ENCODE data around the gene PPP1R1C.

The PPP1R1C gene

DNA sequence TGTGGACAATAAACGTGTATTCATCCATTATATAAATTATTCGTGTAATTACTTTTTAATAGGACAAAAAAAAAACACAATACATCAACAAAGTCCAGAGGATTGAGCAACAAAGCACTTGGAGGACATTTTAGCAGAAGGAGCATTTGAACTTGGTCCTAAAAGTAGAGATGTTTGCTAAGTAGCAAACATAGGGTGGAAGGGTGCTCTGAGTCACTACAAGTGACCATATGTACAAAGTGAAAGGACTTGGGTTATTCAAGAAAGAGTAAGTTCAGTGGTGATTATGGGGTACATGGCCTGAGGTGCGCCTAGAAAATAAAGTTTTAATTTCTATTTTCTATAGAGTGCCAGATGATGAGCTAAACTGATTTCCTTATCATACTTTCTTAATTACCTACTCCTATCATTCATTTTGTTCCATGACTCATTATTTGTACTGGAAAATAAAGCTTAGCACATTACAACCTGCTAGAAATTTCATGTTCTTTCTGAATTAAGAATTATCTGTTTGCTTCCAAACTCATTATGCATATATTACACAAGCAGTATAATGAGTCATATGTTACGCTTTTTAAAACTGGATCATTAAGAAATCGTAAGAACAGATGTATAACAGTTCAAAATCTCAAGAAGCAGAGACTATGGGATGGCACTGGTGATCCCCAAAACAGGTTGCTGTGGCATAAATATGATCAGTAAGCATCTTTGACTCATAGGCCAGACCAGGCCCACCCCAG is 13.1 kb upstream of the PPP1R1C start:
- DNase-seq: no peak

DNA sequence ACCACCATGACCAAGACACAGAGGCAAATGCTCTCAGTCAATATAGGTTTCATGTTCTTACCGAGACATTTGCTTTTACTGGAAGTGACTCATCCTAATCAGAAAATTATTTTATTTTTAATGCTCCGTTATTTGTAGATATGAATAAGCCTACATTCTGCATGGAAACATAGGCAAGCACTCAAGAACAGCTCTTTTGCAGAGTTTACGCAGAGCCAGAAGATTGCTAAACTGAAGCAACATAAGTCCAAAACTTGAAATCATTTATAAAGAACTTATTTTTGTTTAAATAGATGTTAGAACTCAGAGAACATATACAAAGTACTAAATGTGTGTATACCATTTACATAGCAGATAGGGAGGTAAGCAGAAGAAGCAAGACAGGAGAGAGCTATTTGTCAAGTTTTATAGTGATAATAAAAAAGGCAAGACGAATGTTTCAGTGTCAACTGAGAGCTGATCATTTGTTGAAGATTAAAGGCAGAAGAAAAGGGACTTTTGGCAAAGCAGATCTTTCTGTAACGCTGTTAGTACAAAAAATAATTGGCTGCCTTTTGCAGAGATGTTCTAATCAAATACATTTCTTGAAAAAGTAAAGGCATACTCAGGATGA is 12.4 kb upstream of the PPP1R1C start:
- no peak for DNase-seq

DNA sequence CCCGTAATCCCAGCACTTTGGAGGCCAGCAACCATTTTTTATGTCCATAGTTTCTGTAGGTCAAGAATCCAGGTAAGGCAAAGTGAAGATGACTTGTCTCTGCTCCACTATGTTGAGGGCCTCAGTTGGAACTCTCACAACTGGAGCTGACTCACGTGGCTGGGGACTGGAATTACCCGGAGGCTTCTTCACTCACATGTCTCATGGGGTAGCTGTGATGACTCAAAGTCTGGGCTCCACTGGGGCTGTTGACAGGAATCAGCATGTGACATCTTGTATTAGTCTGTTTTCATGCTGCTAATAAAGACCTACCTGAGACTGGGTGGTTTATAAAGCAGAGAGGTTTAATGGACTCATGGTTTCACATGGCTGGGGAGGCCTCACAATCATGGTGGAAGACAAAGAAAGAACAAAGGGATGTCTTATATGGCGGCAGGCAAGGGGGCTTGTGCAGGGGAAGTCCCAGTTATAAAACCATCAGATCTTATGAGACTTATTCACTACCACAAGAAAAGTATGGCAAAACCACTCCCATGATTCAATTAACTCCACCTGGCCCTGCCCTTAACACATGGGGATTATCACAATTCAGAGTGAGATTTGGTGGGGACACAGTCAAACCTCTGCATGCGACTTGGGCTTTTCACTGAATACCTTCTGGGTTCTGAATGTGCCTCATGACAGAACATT is 7.8 kb upstream of the PPP1R1C start:
- DNase-seq: no peak

GRCh38 chr2:181978351-181979150 is 7.1 kb upstream of the PPP1R1C start:
- no peak for DNase-seq

DNA sequence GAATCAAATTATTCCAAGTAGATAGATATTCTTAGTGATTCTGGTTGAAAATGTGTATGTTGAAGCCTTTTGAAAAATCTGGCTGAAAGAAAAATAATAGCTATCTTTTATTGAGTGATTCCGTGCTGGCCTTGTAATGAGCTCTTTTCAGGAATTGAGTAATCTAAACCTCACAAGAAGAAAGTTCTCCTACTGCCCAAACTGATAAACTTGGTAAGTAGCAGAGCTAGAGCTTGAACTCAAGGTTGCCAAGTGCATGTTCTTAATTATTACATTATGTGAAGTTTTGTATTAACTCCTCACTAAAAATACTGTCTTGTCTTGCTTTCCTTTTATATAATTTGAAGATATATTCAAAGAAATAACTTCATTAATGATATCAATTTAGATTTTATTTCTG is 1.6 kb upstream of the PPP1R1C start:
- no peak for DNase-seq

GRCh38 chr2:181984814-181985631 is 630 bp upstream of the PPP1R1C start:
- no peak for DNase-seq

- no peak for DNase-seq
Observed at GRCh38 chr2:181988154-181988924, 2.7 kb downstream of the PPP1R1C start.

DNA sequence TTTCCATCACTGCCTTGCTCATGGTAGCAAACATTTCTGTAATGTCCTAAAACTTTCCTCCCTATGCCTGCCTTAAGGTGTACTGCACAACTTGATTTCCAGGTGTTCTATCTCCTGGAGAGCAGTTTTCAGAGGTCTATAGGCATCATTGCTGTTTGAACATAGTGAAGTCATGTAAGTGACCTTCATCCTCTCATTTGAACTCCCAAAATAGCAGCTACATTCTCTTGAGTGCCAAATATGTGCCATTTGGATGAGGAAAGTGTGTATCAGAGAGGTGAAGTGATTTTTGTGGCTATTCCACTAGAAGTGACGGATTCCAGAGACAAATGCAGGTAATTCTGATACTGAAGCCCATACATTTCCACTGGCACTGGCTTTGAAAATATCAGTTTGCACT is 3.4 kb downstream of the PPP1R1C start:
- DNase-seq: no peak

DNA sequence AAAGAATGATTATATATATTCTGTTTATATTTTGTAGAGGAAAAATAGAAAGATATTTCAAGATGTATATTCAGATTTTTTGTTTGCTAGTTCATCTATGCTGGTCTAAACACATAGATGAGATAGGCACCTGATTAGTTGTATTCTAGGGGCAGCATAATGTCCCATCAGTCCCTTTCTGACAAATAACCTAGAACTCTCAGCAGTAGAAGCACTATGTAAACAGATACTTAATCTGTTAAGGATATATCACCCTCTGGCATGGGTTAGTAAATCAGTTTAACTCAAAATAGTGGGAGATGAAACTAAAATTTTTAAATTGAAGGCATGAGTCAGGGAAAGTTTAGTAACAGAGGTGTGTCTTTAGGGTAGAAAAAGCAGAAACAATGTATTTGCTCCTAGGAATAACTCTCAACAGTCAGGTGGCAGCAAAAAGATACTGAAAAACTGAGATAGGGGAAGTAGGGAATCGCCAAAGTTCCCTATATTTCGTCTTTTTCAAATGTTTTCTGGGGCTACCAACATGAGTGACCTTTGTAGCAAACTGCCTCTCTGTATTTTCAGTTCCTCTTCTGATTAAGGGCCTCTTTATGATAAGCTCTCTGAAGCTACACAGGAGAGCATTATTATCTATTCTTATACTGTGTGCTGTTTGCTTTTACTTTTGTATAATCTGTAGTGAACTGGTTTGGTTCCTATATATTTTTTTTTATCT is 5.7 kb downstream of the PPP1R1C start:
- no peak for DNase-seq

DNA sequence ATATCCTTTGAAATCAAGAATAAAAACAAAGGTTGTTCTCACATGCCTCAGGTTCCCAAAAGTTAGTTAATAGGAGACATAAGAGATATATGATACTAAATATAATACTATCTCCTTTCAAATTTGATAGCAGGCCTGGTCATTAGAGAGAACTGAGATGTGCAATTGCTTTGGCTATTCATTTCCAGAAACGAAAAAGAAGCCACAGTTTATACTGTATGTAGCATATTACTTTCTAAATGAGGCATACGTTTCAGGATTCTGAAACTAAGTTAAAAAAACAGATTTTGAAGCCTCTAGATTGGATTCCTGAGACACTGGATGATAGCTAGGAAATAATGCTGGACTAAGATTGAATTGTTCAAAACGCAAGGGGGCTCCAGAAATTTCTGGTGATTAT is 7.1 kb downstream of the PPP1R1C start:
- DNase-seq: no peak

- no peak for DNase-seq
Observed at GRCh38 chr2:181995289-181995688, 9.6 kb downstream of the PPP1R1C start.

- DNase-seq: no peak
Observed at GRCh38 chr2:181998041-181998835, 12.6 kb downstream of the PPP1R1C start.

- DNase-seq: no peak
Observed at GRCh38 chr2:181998891-181999654, 13.4 kb downstream of the PPP1R1C start.

DNA sequence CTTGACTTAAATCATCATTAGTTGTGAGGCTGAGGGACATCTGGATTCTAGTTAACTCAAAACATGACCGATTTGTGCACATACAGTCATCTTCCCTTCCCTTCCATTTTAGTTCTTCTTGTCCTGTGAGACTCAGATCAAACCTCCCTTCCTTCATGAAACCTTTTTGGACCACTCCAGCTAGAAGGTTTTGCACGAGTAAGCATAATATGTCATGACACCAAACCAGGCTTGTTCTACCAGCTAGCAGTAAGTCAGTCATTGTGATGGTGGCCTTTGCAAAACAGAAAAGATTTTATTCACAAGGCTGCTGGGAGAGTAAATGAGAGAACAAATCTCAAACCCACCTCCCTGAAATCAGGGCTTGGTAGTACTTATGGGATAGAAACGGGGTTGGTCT is 14.3 kb downstream of the PPP1R1C start:
- DNase-seq: no peak

- DNase-seq: no peak
Observed at GRCh38 chr2:182004945-182005520, 19.4 kb downstream of the PPP1R1C start.

DNA sequence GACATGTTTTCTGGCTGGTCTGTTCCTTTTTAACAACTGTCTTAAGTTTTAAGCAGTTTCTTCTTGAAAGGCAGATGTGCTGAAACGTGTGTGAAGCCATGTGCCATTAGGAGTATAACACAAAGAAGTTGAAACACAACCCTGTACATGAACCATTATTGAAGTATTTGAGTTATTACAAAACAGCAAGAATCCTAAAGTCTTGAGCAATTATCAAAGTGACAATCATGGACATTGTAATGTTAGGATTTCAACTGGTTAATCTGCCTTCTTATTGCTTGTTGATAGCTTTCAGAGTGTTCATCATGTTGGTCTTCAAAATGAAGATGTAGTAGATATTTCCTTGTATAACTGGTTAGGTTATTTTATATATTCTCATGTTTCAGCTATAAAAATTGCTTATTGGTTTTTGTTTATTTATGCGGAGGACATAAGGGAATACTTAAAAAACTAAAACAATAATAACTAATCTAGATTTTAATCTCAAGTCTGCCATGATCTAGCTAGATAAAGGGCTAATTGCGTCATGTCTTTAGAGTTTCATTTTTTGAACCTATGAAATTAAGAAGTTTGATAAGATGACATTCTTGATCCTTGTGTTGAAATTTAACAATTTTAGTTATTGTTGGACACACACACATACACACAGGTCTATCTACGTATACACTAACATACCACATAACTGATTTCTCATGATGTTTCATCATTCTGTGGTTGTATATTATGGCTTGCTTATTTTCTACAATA is 21.1 kb downstream of the PPP1R1C start:
- DNase-seq: no peak

DNA sequence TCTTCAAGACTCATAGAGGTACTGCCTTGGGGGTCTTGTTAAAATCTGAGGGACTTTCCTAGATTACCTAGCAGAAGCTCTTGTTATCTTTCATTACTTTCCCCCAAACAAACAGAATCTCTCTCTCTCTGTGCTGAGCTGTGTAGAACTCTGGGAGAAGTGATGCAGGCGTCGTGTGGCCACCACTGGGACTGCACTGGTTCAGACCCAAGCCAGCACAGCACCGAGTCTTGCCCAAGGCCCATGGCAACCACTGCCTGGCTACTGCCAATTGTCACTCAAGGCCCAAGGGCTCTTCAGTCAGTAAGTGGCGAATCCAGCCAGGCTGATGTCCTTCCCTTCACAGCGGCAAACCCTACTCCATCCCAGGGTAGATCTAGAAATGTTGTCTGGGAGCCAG is 28.6 kb downstream of the PPP1R1C start:
- DNase-seq: no peak
